GM11168 (cell line): ENCODE measurements around the gene TCEAL5.
"Not testable (repeated sequence)": the region's sequence is repeated elsewhere in the genome, so short reads cannot be mapped to it uniquely, and the experiment has no call there.

Experiments used
- in situ Hi-C: fragments of 300-500 bp; cut with MboI; formaldehyde crosslinking; loops from one replicate; pipeline ENCODE4 v1.12.0; 2022; ENCODE audit warnings: low sequenced_read_pairs; ENCODE audit not compliant: unreplicated experiment

TCEAL5 gene

DNA sequence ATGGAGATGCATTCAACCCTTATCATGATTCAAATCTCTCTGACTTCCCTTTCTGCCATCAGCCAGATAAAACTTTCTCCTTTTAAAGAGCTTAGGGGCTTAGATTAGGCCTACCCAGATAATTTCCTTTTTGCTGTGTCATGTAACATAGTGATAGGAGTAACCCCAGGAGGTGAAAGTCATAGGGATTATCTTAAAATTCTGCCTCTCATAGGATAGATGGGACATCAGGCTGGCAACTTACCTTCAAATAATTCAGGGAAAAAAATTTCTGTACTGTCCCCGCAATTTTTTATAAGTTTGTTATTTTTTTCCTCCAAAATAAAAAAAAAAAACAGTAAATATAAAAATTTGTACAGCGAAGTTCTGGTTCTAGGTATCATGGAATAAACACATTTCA, 40.9 kb downstream of the TCEAL5 start:
- in situ Hi-C loops = not testable (repeated sequence)

DNA sequence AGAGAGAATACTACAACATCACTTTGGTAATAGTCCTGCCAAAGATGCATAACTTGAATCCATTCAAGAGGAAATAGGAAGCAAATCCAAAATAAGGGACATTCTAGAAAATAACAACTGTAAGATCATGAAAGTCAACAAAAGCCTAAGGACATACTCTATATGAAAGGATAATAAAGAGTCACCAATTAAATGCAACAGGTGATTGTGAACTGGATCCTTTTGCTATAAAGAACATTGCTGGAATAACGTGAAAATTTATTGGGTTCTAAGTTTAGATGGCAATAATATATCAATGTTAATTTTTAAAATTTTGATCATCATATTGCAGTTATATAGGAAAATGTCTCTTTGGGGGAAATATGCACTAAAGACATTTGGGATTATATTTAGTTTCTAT, 41.7 kb downstream of the TCEAL5 start:
- in situ Hi-C loops = no loop called here

GRCh38 chrX:103233263-103233662, 43.3 kb downstream of the TCEAL5 start:
- in situ Hi-C loops = no loop called here

DNA sequence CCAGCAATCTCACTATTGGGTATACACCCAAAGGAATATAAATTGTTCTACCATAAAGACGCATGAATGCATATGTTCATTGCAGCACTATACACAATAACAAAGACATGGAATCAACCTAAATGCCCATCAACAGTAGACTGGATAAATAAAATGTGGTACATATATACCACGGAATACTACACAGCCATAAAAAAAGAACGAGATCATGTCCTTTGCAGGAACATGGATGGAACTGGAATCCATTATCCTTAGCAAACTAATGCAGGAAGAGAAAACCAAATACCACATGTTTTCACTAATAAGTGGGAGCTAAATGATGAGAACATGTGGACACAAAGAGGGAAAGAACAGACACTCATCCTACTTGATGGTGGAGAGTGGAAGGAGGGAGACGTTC, 50.6 kb downstream of the TCEAL5 start:
- in situ Hi-C loops = not testable (repeated sequence)
